Panc1 (cell line): ENCODE measurements around the gene PYM1. TPM values are rescaled to one million over a fixed set of nuclear protein-coding genes. Genes with fewer than 3 reads are reported as not detected.

Experiments used
- ATAC-seq: fragments of 200-7000 bp; cut with Tn5 transposase; 2 replicates; pipeline ENCODE4 v1.9.1; 2020; ENCODE audit warnings: mild to moderate bottlenecking, moderate library complexity
- BruUV-seq: library from RNA; stranded (reverse); fragments of 400-500 nt; replicated peaks from 2 replicates; lab custom pipeline; 2021; lab: Mats Ljungman, UMichigan
- CTCF ChIA-PET: fragments of 300-600 bp; sonication (Branson Sonifier 250); formaldehyde crosslinking; loops from one replicate; lab custom pipeline; 2022; ENCODE audit warnings: antibody characterized with exemption; lab: Charles Lee
- POLR2A ChIA-PET: fragments of 300-600 bp; sonication (Branson Sonifier 250); formaldehyde crosslinking; loops from one replicate; lab custom pipeline; 2022; ENCODE audit warnings: antibody characterized with exemption; lab: Charles Lee
- DNase-seq: peaks from one replicate; pipeline ENCODE4 v3.0.0-alpha.2; 2010; ENCODE audit warnings: low read depth, low spot score
- H3K27ac ChIP-seq: 2 replicates; pipeline ENCODE4 v1.5.1; 2011; ENCODE audit warnings: mild to moderate bottlenecking, low read length, inconsistent platforms
- H3K27me3 ChIP-seq: fragments of 200-500 bp; sonication (Bioruptor generic); 2 replicates; pipeline ENCODE4 v1.6.0; 2014; ENCODE audit warnings: low read length, inconsistent platforms; ENCODE audit not compliant: control insufficient read depth, insufficient read depth
- H3K36me3 ChIP-seq: fragments of 200-500 bp; sonication (Bioruptor generic); 2 replicates; pipeline ENCODE4 v1.5.1; 2014; ENCODE audit warnings: inconsistent platforms, mild to moderate bottlenecking, low read length, moderate library complexity; ENCODE audit not compliant: control insufficient read depth, insufficient read depth
- H3K4me1 ChIP-seq: 2 replicates; pipeline ENCODE4 v1.5.1; 2011; ENCODE audit warnings: inconsistent platforms, mild to moderate bottlenecking, low read length, moderate library complexity; ENCODE audit not compliant: control insufficient read depth, insufficient read depth
- H3K4me3 ChIP-seq, 2 experiments: 2 replicates each; pipeline ENCODE4 v1.5.1; 2011 to 2012; ENCODE audit warnings: low read depth in 2 of 2, low read length in 2 of 2, mild to moderate bottlenecking in 2 of 2, inconsistent platforms in 1 of 2, moderate library complexity in 1 of 2
- H3K9me3 ChIP-seq: fragments of 200-500 bp; sonication (Bioruptor generic); 2 replicates; pipeline ENCODE4 v1.5.1; 2014; ENCODE audit warnings: low read depth, mild to moderate bottlenecking, inconsistent platforms, low read length, moderate library complexity; ENCODE audit not compliant: control insufficient read depth, insufficient read depth
- CTCF ChIP-seq: fragments of 450-650 bp; IDR thresholded peaks from 2 replicates; pipeline ENCODE4 v1.5.1; 2017; ENCODE audit warnings: mild to moderate bottlenecking
- POLR2AphosphoS5 ChIP-seq: IDR thresholded peaks from 2 replicates; pipeline ENCODE4 v1.6.1; 2012; ENCODE audit warnings: mild to moderate bottlenecking, low read depth, low read length, moderate library complexity
- REST ChIP-seq, 2 experiments: IDR thresholded peaks; 2 replicates each; pipeline ENCODE4 v1.6.1; 2011 to 2012; ENCODE audit warnings: low read depth in 2 of 2, control low read depth in 1 of 2, low read length in 1 of 2, mild to moderate bottlenecking in 1 of 2, moderate library complexity in 1 of 2; ENCODE audit not compliant: insufficient read depth in 1 of 2
- SIN3A ChIP-seq: IDR thresholded peaks from 2 replicates; pipeline ENCODE4 v1.6.1; 2012; ENCODE audit warnings: low read depth, mild to moderate bottlenecking, low read length, moderate library complexity, borderline replicate concordance; ENCODE audit not compliant: insufficient read depth
- TCF7L2 ChIP-seq: IDR thresholded peaks from 2 replicates; pipeline ENCODE4 v1.6.1; 2011; ENCODE audit warnings: mild to moderate bottlenecking, low read depth, low read length, inconsistent platforms
- in situ Hi-C: cut with HindIII; loops from 2 replicates; pipeline ENCODE4 v1.10.0; 2016; ENCODE audit warnings: low sequenced_read_pairs, low pct_unique_long_range_greater_than_20kb
- intact Hi-C: fragments of 100-400 bp; cut with micrococcal nuclease; formaldehyde crosslinking; loops from one replicate; pipeline ENCODE4 v1.10.0; 2022; ENCODE audit not compliant: unreplicated experiment
- total RNA-seq: library from RNA; stranded (reverse); gene quantifications from one replicate; pipeline ENCODE4 v1.2.1, GENCODE V29; 2021; ENCODE audit not compliant: unreplicated experiment

PYM1 gene
- total RNA-seq, 1 experiment from 2014 or later: 32.2 TPM

- TF ChIP-seq REST (IDR thresholded peaks at IDR 0.05; ENCODE audit: insufficient read depth in 1 of 2, low read depth in 2 of 2, low read length in 1 of 2): no peak
- TF ChIP-seq POLR2AphosphoS5: no peak
- TF ChIP-seq TCF7L2: no peak
- TF ChIP-seq SIN3A: no peak
- TF ChIP-seq CTCF: no peak
- CTCF ChIA-PET: interaction anchor here (0.7 kb wide), 1 partner anchor 864 kb away, joined by 3 read pairs; no protein-coding TSS in a partner anchor
- H3K4me3 ChIP-seq: no peak overlapping the region
- H3K9me3 ChIP-seq: no peaks in the 10 kb centered on the region
- no peaks in the 10 kb centered on the region for H3K36me3 ChIP-seq
- peaks cover 4% of the 10 kb centered on the region; the same call in 1 of the 2 replicates for H3K4me1 ChIP-seq
- no peak for DNase-seq
- in situ Hi-C loops: no loop called here
- H3K27ac ChIP-seq: no peak overlapping the region
- no peak for ATAC-seq
- no TSS peak for BruUV-seq
- POLR2A ChIA-PET: no interaction called here
- H3K27me3 ChIP-seq: no peaks in the 10 kb centered on the region
- intact Hi-C loops: loop anchor here (10.0 kb wide), 1 partner anchor 198 kb away; the partner anchor contains the start of gene GDF11
Observed at GRCh38 chr12:55942577-55943136, 15.0 kb upstream of the PYM1 start.

GRCh38 chr12:55942055-55942454 is 14.4 kb upstream of the PYM1 start:
- Histone ChIP-seq H3K4me1 (peaks cover 4% of the 10 kb centered on the region; the same call in 1 of the 2 replicates), H3K36me3 (no peaks in the 10 kb centered on the region), H3K9me3 (no peaks in the 10 kb centered on the region), H3K4me3 (no peak overlapping the region), H3K27me3 (no peaks in the 10 kb centered on the region), H3K27ac (no peak overlapping the region)
- no TSS peak for BruUV-seq
- ChIA-PET POLR2A (no interaction called here), CTCF (interaction anchor here (0.7 kb wide), 1 partner anchor 863 kb away, joined by 3 read pairs; no protein-coding TSS in a partner anchor)
- no peak for TF ChIP-seq POLR2AphosphoS5
- no peak for TF ChIP-seq SIN3A
- no peak for TF ChIP-seq REST (IDR thresholded peaks at IDR 0.05; ENCODE audit: insufficient read depth in 1 of 2, low read depth in 2 of 2, low read length in 1 of 2)
- TF ChIP-seq CTCF: no peak
- no peak for TF ChIP-seq TCF7L2
- in situ Hi-C loops (no loop called here), intact Hi-C loops (loop anchor here (10.0 kb wide), 1 partner anchor 197 kb away; the partner anchor contains the start of gene GDF11)
- ATAC-seq (no peak), DNase-seq (no peak)
